GM18861 (cell line): Measurements from ENCODE around the gene CDKN2B.

Source experiments
- ATAC-seq: cut with Tn5 transposase; IDR thresholded peaks from one replicate; pipeline ENCODE4 v1.9.1; 2021; ENCODE audit not compliant: unreplicated experiment

The CDKN2B gene

GRCh38 chr9:21995666-21996398 lies 13.3 kb downstream of the CDKN2B start:
- no peak for ATAC-seq

GRCh38 chr9:21995006-21995665 lies 14.0 kb downstream of the CDKN2B start:
- ATAC-seq, result peak; percentile 73

DNA sequence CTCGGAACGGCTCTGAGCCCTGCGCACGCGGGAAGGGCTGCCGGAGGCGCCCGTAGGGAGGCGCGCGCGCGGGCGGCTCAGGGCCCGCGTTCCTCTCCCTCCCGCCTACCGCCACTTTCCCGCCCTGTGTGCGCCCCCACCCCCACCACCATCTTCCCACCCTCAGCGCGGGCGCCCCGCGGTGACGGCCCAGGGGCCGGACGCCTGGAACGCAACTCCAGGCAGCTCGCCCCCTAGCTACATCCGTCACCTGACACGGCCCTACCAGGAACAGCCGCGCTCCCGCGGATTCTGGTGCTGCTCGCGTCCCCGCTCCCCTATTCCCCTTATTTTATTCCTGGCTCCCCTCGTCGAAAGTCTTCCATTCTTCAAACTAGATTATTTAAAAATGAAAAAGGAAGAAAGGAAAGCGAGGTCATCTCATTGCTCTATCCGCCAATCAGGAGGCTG lies 14.5 kb downstream of the CDKN2B start, which contains the start of gene CDKN2B-AS1:
Gene CDKN2B-AS1, plus strand, starts transcription at position 236 of the 450 bp plus-strand sequence.
- peak; percentile 35 for ATAC-seq

- peak; percentile 41 for ATAC-seq
These were observed 15.1 kb downstream of the CDKN2B start, which contains the start of gene CDKN2A for GRCh38 chr9:21993893-21994555. Gene CDKN2A, minus strand, starts transcription at chr9:21994392.

- no peak for ATAC-seq
These were observed 16.1 kb downstream of the CDKN2B start for GRCh38 chr9:21993007-21993406.

- ATAC-seq, result no peak
These were observed 17.8 kb downstream of the CDKN2B start for GRCh38 chr9:21991072-21991959.

DNA sequence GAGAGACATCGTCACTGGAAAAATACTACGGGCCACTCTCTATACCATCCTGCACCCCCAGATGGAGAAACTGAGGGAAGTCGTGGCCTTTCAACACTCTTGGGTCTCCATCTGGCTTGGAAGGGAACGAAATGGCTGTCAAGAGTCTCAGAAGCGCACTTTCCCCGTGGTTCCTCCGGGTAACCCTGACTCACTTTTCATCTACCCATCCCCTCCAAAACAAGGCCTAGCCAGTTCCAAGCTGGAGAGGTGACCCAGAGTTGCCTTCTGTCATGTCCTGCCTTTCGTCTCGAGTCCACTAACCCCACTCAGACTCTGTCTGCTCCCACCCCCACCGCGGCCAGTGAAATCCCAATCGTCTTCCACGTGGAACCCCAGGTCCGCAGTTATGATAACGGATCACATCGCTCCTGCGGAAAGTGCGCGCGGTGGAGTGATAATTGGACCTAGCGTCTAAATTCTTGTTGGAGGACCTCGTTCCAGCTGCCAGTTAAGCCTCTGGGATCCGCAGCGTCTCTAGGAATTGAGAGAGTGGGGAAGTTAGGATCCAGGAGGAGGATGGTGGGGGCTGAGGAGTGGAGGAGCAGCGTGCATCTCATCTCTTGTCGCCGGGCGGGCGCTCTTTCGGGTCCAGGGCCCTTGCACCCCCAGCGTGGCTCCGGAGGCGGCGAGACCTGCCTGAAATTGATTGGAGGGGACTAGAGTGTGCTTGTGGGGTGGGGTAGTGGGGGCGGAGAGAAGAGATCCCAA lies 19.5 kb downstream of the CDKN2B start:
- ATAC-seq, result no peak

- no peak for ATAC-seq
These were observed 20.8 kb downstream of the CDKN2B start for GRCh38 chr9:21988056-21988990.

DNA sequence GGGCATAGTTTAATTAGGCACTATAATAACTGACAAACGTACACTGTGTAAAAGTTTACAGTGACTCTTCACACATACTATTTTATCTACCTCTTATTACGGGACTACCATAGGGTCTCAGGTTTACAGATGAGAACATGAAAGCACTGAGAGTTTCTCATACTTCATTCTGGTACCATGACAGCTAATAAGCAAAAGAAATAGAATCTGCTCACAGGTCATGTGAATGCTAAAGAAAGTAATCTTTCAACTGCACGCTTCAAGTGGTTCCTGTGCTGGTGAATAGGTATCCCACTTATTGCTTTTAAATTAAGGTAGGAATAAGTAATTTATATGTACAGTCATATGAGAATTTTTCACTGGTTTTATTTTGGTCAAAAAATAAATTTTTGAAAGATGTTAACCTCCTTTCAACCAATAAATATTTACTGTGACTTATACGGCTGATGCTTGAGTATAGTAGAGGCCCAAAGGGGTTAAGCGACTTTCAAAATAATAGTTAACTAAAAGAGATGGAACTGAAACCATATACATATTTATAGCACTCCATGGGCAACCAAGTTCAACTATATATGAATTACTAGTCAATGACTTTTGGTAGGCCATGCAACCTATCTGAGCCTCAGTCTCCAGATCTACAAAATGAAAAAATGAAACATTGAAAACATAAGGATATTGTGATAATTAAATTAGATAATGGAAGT lies 23.0 kb downstream of the CDKN2B start:
- ATAC-seq, result peak; percentile 87

- ATAC-seq, result no peak
These were observed 25.0 kb downstream of the CDKN2B start for GRCh38 chr9:21984101-21984500.

- no peak for ATAC-seq
These were observed 25.6 kb downstream of the CDKN2B start for GRCh38 chr9:21983561-21983935.

- no peak for ATAC-seq
These were observed 26.1 kb downstream of the CDKN2B start for GRCh38 chr9:21982861-21983560.

DNA sequence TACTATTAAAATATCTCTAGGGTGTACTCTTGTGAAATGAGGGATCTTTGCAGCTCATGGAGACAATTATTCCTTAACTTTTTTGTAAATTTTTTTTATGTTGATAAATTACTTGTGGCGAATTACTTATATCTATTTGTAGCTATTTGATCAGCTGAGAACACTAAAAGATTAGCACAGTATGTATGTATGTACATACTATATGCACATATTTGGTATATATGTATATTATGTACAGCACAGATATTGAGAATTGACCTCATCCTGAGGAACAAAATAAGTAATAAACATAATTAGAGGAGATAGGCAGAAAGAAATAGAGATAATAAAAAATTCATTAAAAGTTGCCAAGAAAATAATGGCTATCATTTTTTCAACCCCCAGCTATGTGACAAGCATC lies 26.7 kb downstream of the CDKN2B start:
- ATAC-seq, result no peak

DNA sequence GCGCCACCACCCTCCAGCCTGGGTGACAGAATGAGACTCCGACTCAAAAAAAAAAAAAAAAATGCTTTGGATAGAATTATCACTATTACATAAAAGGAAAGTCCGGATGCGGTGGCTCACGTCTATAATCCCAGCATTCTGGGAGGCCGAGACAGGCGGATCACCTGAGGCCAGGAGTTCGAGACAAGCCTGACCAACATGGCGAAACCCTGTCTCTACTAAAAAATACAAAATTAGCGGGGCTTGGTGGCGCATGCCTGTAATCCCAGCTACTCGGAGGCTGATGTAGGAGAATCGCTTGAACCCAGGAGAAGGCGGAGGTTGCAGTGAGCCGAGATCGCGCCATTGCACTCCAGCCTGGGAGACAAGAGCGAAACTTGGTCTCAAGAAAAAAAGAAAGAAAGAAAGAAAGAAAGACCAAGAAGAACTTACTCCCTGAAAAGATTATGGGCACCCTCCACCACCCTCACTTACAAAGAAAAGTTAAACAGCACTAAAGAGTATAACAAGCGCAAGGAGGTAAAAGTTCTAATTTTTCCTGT lies 32.7 kb downstream of the CDKN2B start:
- ATAC-seq, result no peak

DNA sequence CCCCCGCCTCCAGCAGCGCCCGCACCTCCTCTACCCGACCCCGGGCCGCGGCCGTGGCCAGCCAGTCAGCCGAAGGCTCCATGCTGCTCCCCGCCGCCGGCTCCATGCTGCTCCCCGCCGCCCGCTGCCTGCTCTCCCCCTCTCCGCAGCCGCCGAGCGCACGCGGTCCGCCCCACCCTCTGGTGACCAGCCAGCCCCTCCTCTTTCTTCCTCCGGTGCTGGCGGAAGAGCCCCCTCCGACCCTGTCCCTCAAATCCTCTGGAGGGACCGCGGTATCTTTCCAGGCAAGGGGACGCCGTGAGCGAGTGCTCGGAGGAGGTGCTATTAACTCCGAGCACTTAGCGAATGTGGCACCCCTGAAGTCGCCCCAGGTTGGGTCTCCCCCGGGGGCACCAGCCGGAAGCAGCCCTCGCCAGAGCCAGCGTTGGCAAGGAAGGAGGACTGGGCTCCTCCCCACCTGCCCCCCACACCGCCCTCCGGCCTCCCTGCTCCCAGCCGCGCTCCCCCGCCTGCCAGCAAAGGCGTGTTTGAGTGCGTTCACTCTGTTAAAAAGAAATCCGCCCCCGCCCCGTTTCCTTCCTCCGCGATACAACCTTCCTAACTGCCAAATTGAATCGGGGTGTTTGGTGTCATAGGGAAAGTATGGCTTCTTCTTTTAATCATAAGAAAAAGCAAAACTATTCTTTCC lies 34.2 kb downstream of the CDKN2B start:
- peak; percentile 49 for ATAC-seq

GRCh38 chr9:21974343-21974721 lies 34.8 kb downstream of the CDKN2B start:
- no peak for ATAC-seq

DNA sequence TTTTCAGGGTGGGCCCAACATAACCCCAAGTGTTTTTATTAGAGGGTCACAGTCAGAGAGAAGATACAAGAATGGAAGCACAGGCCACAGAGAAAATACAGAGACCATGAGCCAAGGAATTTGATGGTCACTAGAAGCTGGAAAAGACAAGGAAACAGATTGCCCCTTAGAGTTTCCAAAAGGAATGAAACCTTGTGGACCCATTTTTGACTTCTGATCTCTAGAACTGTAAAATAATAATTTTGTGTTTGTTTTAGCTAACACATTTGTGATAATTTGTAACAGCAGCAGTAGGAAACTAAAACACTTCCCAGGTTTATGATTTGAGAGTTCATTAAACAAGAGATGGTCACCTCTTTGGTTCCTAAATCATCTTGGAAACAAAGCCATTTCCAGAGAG lies 36.7 kb downstream of the CDKN2B start:
- no peak for ATAC-seq
